GM18867 (cell line): ENCODE data around the gene STX19.
A peak's percentile ranks its signal among the peaks of the same experiment; 100 is the strongest.

Source experiments
- ATAC-seq: cut with Tn5 transposase; IDR thresholded peaks from one replicate; pipeline ENCODE4 v1.9.1; 2021; ENCODE audit warnings: mild to moderate bottlenecking, moderate library complexity; ENCODE audit not compliant: unreplicated experiment

Gene STX19

DNA sequence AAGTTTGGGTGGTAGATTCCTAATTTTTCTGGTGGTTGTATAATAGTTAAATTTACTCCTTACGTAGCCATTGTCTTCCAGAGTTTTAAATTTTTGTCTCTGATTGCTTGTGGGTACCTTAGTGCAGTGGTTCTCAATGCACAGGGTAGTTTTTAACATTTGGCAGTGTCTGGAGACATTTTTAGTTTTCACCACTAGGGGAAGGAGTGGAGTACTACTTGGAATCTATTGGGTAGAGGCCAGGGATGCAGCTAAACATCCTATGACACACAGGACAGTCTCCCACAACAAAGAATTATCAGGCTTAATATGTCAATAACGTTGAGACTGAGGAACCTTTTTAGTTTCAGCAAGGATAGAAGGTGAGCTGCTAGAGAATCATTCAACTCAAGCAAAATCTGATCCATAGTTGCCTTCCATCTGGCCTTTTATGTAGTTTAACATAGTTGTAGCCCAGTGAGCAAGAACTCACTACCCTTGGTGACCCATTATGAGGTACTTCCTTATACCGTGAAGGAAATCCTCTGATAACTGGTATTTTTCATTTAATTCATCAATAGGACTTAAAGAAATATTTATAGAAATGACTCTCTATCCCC is 8.6 kb upstream of the STX19 start:
- peak; percentile 80 for ATAC-seq

DNA sequence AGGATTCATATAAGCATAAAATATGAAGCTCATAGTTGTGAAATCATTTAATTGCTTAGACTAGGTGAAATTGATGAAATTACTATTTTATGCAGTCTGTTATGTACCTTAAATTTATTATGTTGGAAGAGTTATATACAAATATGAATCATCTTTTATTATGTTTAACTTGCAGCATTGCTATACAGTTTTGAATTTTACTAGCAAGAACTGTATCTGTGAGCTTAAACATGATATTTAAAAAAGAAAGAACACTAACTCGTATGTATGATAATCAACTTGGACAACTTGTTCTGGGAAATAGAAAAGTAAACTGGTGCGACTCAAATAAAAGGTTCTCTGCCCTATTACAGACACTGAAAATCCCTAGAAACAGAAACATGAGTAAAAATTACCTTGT is 1.8 kb downstream of the STX19 start:
- ATAC-seq: no peak

DNA sequence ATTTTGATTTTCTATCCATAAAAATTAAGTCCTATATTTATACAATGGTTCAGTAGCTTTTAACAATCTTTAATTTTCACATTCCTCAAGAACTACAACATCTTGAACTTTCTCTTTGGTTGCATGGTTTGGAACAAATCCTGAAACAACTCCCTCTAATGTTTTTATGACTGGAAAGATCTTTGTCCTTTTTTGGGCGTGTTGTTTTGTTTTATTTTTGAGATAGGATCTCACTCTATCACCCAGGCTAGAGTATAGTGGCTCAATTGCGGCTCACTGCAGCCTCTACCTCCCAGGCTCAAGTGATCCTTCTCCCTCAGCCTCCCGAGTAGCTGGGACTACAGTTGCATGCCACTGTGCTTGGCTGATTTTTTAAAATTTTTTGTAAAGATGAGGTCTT is 4.0 kb downstream of the STX19 start:
- ATAC-seq: no peak

DNA sequence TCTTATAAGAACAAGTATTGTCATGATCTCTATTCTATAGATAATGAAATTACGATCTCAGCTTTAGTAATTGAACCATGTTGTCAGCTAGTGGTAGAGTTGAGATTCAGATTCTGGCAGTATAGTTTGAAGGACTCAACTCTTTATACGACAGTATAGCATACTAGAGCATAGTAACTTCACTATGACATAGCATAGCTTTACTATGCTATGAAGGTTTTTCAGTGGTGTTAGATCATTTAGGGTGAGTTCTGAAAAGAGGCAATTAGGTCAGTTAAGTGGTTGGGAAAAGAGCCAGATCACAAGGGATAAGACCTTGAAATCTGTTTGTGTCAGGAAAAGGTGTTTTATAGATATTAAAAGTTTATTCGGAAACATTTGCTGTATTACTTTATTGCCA is 8.1 kb downstream of the STX19 start:
- ATAC-seq: no peak

DNA sequence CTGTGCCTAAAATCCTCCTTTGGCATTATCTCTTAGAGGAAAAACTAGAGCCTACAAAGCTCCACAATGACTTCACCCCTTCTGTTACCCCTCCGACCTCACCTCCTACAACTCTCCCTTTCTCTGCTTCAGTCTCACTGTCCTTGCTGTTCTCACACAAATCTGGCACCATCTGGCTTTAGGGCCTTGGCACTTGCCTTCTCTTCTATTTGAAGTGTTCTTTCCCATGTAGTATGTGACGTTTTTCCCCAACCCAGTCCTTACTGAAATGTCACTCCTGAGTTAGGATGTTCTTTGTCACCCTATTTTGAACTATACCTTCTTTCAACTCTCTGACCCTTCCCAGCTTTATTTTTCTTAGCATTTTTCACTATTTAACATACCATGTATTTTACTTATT is 8.7 kb downstream of the STX19 start:
- ATAC-seq: no peak

DNA sequence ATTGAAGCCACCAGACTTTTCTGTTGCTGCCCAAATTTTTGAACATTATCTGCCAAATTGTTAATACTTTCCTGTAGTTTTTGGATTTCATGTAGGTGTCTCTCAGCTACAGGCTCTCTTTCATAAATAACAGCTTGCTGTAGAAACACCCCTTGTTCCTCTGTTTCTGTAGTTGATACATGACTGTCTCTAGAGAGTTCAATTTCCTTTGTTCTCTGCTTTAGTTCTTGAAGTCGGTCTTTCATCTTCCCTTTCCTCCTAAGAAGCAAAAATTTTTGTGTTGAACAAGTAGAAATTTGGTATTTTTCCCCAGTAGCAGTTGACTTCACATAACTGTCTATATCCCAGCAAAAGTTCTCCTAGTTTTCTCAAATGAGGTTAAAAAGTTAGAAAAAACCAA is 13.4 kb downstream of the STX19 start:
- no peak for ATAC-seq

DNA sequence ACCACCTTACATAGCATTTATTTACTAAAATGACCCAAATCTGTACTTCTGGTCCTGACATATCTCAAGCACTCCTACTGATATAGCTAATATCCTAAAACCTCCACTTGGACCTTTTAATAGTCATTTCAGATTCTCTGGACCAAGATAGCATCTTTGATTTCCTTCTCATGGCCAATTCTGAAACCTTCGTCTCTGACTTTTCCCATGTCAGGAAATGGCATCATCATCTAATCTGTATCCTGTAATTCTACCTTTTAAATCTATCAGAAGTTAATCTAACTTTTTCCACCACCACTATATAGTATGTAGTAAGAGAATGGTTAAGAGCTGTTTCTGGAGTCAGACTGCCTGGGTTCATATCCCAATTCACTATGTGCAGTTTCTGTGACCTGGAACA is 16.2 kb downstream of the STX19 start:
- ATAC-seq: no peak

DNA sequence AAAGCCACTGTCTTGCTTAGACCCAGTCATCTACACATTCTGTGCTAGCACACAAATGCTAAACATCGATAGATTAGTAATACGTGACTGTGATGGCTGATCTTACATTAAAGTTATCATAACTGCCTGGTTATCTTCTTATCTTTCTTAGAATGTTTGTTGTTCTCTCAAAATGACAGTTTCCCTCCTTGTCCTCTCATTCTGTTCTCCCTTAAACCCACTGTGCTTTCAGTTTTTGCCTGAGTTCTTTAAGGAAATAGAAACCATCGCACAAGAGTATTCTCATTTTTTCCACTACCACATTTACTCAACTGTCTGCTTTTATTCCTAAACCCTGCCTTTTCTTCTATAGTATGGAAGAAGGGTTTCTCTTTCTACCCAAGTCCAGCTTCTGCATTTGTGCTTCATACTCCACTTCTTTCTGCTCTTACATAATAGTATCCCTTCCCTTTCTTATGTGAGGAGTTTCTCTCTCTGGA is 17.1 kb downstream of the STX19 start:
- ATAC-seq: no peak

DNA sequence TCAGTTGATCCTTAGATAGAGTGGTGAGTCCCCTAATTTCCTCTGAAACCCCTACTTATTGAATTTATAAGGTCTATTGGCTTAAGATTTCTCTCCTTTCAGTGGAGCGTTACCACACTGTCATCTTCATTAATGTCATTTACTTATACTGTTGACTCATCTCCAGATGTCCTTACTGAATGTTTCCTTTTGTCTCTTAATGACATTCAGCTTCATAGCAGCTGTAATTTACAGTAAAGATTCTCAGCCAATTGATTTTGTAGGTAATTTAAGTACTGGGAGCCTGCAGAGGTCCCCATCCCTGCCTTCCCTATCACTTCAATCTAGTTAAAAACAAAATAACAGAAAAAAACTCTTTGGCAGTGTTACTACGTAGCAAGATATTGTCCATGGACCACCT is 18.8 kb downstream of the STX19 start:
- ATAC-seq: no peak

DNA sequence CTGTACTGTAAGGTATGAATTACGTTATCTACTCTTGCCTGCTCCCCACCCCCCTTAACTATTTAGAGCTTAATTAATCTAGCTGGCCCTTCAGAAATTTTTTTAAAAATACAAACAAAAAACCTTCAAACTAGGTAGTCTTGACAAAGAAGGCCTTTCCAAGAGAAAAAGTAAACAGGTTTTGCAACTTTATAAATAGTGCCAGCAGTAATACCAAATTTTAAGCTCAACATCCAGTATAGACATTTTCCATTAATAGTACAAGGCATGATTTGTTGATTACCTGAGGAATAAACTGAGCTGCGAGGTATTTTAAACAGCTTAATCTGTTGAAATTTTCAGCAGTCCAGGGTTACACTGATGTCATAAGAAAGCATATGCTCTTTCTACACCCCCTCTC is 20.1 kb downstream of the STX19 start:
- ATAC-seq: no peak

DNA sequence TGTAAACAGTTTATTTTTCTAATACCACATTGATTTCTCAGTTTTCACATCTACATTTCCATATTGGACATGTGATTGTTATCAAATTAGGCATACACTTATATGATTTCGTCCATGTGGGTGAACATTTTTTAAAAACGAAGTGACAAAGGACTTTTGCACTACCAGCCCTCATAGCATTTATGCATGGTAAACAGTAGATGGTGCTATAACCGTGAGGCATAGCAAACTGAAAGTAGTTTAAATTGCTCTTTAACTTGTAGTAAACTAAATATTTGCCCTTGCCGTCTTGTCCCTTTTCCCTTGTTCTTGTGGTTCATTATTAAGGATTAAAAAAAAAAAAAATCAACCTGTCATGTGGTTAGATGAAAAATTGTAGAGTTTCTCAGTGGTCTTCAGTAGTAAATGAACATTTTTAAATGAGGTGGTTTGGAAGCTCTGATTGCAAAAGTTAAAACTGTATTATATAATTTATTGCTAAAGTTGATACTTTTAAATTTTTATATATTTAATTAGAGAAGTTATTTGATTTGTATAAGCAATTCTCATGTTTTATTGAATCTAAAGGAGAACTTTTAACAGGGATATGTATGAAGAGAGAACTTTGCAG is 24.0 kb downstream of the STX19 start:
- ATAC-seq: peak; percentile 98

DNA sequence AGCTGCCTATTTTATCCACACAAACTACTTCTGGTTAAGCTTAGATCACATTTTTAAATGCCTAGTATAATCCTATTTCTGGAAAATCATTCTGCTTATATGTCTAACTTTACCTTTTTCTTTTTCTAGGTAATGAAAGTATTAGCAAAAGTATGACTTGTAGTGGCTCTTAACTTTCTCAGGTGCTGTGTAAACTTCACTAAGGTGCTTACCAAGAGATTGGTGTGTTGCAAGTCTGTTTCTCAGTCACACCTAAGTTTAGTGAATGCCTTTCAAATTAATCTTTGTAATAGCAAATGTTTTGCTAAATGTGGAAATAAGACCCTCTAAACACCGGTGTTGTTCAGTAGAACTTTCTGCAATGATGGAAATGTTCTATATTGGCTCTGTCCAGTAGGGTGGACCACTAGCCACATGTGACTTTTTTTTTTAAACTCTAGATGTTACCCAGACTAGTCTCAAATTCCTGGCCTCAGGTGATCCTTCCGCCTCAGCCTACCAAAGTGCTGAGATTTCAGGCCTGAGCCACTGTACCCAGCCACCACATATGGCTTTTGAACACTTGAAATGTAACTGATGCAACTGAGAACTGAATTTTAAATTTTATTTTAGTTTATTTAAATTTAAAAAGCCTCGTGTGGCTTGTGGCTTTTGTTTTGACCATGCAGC is 26.4 kb downstream of the STX19 start:
- ATAC-seq: no peak

DNA sequence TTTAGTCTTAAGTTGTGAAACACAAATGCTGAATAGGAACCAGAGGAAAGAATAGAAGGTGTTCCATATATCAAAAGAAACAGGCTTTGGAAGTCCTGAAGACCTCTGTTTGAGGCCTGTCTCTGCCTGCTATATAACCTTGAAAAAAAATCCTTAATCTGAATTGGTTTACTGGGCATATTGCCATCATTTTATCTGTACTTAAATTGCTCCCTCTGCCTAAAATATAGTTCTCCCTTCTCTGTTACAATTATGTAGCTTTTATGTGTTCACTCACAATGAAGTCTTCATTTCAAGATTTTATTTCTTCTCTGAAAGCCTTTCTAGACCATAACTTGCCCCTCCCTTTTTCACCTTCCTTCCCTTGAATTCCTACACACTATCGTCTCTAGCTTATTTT is 27.2 kb downstream of the STX19 start:
- ATAC-seq: no peak

DNA sequence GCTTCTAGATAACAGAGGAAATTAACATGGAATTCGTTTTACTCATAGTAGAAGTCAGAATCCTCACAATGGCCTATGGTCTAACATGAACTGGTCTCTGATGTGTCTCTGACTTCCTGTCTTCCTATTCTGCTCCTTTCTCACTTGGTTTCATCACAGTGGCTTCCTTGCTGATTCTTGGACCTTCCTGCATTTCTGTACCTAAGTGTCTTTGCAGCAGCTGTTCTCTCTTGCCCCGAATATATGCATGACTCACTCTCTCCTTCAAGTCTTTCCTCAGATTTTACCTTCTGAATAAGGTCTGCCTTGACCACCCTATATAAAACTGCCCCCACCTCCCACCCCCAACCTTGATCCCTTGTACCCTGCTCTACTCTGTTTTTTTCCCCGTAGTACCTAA is 34.3 kb downstream of the STX19 start:
- no peak for ATAC-seq

DNA sequence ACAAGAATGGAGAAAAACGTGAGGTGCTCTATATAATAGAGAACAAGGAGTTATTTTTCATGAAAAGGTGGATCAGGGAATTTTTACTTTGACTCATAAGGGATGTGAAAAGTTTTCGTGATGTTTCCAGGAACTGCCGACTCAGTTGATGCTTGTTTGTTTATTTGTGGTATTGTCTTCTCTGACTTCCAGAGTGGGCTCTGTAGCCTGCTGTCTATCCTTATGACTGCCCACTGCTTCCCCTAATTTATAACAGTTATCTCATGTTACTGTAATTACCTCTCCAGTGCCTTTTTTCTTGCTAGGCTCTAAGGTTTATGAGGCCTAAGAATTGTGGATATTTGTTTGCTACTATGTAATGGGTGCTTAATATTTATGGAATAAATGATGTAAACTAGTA is 36.2 kb downstream of the STX19 start:
- no peak for ATAC-seq

DNA sequence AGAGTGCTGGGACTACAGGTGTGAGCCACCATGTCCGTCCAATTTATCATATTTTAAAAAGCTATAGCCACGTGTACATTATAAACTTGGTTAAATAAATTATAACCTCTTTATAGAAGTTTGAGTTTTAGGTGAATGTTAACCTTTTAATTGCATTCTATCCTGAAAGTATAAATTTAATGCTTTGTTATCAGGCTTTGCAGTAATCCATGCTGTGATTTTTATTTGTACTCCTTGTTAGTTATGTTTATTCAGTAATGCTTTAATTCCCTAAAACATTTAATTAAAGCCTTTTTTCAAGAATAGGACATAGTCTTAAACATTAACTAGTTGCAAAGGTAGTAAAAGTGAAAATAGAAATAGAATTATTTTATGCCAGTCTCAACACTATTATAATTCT is 36.8 kb downstream of the STX19 start:
- ATAC-seq: no peak

DNA sequence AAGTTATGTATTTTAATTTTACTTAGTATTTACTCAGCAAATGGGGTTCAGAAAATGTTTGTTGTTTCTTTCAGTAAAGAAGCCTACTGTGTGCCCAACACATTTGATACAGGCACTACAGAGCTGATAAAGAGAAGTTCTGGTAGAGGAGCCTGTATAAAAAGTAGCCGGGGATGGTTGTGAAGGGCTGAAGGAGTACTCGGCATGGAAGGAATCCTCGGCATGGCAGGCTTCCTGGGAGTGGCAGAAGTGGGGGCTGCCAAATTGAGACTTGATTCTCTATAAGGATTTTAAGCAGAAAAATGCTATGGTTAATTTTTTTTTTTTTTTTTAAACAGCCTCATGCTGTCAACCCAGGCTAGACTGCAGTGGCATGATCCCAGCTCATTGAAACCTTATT is 39.2 kb downstream of the STX19 start:
- ATAC-seq: no peak

DNA sequence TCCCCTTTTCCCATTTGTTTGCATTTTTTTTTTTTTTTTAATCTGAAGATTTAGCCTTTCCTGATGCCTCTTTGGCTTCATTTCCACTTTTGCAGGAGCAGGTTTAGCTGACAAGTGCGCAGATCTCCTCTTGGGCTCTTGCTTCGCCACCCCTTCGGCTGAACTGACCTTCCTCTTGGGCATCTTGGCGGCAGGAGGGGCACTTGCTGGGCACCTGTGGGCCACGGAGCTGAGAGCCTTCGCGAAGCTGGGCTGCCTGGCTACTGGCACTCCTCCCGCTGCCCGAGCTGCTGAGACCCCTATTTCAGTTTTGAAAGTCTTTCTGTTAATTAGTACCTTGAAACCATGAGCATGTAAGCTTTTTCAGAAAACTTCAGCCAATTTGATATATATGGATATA is 39.6 kb downstream of the STX19 start:
- no peak for ATAC-seq

DNA sequence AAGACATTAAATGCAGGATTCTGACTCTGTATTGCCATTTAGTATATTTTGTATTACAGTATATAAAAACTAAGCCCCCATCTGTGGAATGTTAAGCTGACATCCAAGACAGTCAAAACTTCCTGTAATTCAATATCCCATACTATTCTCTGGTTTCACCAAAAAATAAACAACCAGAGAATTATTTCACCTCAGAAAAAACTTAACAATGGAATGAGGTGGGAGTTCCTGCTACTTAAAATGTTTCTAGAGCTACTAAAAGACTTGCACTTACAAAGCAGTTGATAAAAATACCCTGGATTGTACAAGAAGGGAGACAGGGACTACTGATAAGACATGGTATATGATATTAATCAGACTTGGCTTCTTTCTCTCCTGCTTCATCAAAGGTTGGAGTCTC is 40.1 kb downstream of the STX19 start:
- ATAC-seq: no peak

DNA sequence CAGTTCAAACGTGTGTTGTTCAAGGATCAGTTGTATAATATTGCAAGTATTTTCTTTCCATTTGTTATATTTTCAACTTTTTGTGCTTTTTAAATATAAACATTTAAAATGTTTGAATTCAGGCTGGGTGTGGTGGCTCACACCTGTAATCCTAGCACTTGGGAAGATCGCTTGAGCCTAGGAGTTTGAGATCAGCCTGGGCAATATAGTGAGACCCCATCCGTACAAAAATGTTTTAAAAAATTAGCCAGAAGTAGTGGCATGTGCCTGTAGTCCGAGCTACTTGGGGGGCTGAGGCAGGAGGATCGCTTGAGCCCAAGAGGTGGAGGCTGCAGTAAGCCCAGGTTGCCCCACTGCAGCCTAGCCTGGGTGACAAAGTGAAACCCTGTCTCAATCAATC is 43.8 kb downstream of the STX19 start:
- ATAC-seq: no peak

DNA sequence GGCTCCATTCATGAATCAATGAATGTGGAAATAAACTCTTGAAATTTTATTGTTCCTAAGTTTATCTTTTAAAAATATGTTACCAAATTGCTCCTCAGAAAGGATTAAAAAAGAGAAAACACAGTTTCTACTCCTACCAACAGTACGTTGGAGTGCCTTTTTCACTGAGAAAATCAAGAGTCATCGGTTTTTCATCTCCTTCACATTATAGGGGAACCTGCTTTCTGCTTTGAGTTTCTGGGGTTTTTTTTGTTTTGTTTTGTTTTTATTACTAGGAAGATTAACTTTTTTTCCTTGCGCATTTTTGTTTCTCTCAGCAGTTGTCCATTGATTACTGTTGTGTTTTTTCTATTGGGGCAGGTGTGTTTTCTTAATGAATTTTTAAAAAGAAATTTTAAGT is 45.0 kb downstream of the STX19 start:
- no peak for ATAC-seq

DNA sequence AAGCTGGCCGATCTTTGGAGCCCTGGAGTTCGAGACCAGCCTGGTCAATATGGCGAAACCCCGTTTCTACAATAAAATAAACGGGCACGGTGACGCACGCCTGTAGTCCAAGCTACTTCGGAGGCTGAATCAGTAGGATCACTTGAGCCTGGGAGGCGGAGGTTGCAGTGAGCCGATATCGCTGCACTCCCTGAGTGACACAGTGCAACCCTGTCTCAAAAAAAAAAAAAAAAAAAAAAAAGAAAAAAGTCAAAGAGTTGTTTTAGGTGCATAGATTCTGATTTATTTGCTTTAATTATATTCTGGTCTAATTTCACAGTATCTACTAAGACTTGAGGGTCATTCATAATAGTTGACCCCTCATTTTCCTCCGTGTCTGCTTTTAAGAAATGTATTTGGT is 46.7 kb downstream of the STX19 start:
- no peak for ATAC-seq
